NCI-H774 (cell line): ENCODE results near the gene DNASE1.
"Not testable (repeated sequence)": the region's sequence is repeated elsewhere in the genome, so short reads cannot be mapped to it uniquely, and the experiment has no call there.

Source experiments
- DNase-seq: peaks from one replicate; lab custom pipeline; 2025; lab: John Stamatoyannopoulos, UW

DNASE1 gene

DNA sequence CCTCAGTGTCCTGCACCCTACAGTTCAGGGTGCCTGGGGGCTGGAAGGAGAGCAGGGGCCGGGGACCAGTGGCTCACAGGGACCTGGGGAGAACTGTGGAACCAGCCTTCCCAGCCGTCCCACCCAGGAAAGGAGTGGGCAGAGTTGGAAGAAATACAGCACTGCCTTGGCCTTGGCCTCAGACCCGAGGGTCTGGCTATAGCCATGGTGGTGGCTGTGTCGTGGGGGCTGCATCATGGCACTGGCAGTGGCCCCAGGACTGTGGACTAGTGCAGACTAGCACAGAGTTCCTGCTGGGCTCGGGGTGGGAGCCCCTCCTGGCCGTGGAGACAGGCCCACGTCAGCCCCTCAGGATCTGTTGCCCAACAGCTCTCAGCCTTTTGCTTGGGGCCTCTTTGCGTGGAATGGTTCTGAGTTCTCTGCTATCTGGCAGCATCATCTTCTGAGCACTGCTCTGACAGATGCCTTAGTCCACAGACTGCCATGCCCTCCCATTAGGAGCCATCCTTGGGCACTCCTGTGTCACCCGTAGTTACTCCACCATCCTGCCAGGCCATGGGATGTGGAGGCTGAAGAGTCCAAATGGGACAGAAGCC lies 12.6 kb upstream of the DNASE1 start:
- no peak for DNase-seq

DNA sequence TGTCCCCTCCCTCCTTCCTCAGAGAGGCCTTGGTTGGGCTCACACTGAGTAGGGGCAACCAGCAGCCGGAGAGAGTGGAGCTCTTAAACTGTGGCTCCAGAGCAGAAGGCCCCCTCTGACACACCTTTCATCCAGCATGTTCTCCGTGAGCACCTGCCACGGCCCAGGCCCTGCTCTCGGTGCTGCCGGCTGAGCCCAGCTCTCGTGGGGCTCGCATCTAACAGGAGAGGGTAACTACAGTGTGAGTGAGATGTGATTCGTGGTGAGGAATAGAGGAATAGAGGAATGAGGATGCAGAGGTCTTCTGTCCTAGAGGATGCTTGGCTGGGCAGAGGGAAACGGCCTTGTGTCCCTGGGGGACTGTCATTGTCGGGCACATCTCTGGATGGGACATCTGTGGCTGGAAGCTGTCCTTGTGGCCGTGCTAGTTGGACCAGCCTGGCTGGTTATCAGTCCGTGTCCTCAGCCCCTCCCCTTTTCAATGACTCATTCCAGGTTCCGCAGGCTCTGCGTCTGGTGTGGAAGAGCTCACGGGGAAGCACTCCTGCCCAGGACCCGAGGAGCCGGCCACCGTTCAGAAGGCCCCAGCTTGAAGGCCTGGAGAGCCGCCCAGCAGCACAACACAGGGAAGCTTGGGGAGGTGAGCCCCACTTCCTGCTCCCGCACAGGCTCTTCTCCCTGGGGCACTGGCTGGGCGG lies 11.9 kb upstream of the DNASE1 start:
- DNase-seq, result no peak

DNA sequence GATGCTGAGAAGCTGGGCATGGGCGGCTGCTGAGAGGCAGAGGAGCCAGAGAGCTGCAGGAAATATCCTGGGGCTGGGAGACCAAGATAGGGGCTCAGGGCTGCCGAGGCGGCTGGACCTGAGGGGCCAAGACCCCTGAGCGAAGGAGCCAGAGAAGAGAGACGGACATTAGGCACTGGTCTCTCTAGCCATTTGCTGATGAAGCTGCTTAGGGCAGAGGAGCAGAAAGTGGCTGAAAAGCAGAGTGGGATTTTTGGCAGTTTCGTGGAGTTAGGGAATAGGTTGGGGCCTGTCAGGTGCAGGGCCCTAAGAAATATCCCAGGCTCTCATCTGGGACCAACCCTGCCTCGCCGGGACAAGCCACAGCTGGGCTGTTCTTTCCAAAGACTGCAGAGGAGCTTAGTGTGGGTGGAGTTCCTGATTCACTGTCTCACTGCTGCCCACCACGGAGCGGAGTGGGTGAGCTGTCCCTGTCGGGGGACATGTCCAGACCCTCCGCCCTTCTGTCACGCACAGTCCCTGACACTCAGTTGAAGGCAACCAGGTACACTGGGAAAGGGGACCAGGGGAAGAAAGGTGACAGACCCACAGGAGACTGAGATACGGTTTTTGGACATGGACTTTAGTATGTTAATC lies 11.3 kb upstream of the DNASE1 start:
- no peak for DNase-seq

DNA sequence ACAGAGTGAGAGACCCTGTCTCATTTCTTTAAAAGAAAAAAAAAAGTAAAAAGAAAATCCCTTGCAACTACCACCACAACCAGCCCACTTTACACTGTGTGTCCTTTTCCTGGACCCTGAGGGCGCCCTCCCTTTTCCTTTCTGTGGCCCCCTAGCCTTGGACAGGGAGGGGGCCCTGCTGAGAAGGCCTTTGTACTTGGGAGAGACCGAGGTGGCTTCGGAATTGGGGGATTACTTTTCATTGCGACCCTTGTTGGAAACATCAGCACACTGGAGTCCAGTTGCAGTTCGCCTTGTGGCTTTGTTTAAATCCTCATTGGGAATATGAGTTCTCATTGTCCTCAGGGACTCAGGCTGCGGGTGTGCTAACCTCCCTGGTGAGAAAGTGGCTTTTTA lies 9.4 kb upstream of the DNASE1 start:
- DNase-seq, result no peak

DNA sequence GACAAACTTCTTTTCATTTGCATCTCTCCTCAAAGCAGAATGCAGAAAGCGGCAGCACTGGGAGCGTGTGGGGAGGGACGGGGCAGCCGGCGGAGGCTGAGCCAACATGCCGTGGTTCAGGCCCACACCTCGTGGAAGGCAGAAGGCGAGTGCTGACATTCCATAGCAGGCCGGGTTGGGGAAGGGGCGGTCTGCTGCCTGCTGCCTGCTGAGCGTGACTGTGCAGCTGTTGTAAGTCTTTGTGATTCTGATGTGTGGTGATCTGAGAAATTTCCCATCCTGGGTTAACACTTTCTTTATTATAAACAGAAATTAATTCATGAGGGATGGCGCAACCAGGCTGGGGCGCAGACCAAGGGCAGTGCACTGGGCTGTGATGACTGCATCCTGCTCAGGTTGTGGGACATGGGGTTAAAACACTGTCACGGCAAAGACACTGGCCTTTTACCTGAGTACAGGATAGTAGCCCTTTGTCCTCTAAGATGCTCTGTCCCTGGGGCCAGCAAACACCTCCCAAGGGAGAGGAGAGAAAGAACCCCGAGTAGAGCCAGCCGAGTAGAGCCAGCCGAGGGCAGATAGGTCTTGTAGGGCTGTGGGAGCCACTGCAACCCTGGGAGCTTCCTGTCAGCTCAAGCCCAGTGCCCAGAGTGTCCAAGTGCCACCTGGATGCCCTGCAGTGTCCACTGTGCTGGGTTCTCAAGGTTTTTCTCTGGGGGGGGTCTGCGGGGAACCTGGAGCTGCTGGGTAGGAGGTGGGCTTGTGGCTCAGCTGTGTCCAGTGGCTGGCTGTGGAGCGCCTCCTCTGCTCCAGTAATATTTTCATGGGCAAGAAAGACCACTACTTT lies 8.8 kb upstream of the DNASE1 start:
- peak; percentile 35 for DNase-seq

DNA sequence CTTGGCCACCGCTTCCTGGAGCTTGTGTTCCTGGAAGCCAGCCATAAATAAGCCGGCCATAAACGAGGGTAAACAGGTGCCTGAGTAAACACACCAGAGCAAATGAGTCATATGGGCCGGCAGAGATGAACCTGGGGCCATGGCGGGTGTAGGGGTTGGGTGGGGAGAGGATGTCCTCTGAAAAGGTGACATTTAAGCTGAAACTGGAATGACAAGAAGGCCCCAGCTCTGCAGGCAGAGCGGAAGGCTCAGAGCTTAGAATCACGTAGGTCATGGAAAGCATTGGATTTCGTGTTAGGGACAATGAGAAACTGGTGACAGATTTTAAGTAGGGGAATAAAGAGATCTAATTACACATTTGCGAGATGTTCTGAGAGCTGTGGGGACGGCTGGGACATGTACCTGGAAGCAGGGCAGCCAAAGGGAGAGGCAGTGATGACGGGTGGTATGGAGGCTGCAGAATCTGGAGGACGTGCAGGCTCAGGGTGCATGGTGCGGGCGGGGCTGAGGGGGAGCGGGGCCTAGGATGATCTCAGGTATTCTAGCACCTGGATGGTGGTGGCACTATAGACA lies 8.1 kb upstream of the DNASE1 start:
- peak; percentile 65 for DNase-seq

DNA sequence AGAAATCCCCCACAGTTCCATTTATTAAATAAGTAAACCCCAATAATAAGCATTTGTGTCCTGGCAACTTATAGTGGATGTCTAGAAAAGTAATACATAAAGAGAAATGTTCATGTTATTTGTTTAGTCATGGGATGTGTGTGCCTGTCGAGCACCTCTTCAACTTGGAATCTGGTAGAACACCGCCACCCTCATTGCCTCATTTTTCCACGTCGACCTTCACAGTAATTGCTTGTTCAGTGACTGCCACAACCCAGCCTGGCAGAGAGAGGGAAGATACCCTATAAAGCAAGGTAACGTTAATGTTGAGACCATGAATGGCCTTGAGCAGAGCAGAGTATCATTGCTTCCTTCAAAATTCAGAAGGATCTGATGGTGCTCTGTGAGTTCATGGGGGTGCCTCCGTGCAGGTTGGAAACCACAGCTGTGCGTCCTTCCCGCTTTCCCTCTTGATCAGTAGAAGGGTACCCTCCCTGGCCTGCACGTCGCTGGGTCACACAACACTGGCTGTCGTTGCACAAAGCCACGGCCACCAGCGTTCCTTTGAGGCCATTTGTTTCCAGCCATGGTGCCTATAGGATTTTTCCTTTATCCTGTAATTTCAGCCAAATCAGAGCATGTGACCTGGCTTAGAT lies 3.7 kb upstream of the DNASE1 start:
- DNase-seq, result no peak

DNA sequence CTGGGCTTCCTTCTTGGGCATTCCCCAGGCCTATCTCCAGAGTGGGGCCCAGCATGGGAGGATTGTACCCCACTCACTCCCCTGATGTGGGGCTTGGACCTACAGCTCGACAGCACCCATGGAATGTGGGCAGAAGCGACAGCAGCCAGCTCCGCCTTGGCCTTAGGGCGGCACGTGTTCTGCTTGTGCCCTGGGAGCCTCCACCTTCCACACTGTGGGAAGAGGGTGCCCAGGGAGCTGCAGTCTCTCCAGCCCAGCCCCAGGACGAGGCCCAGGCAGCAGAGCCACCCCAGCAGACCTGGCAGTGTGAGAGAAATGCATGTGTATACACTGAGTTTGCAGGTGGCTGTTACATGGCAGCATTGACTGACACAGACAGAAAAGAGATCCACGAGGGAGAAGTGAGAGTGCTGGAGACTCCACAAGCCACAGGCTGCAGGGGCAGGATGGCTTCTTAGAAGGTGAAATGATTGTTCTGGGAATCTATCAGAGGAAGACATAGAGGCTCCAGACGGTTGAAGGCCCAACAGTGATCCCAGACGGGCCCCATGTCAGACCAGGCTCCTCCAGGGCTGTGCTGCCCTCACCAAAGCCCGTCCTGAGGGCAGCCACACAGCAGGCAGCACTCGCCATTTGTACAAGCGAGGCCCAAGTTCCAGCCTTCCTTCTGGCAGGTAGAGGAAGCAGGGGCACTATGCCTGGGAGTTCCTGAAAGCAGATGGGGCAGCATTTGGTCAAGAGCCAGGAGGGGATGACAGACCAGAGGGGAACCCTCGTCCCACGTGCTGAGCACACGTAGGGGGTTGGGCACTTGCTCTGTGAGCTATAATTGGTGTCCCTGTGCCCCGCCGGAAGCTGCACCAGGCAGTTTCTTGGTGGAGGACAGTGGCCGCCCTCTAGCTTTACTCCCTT lies 2.8 kb upstream of the DNASE1 start:
- no peak for DNase-seq

DNA sequence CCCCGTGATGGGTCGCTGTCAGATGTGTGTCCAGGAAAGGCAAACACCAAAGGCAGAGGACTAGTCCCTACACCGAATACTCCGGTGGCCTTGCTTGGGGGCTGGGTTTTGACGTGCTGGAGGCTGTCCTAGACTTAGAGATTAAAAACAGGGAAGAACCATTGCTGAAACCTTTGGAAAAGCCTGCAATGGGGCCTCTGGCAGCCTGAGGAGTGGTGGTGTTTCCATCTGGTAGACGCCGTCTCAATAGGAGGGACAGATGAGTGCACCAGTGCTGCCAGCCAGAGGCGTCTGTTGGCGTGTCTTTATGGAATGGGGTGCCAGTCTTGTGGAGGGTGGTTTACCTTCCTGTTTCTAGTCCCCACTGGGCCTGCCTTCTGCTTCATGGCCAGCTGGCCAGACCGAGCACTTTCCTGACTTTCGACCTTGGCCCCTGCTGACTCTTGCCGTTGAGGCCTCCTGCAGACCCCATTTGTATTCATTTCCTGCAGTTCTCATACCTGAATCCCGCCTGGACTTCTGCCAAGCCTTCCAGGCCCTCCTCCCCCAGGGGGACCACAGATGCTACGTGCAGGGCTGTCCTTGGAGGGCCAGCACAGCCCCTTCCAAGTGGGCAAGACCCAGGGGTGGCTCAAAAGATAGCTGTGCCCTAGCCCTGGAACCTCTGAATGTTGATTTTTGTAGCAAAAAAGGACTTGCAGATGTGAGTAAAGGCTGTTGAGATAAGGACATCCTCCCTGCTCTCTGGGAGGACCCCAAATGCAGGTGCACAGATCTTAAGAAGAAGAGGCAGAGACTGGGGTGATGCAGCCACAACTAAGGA lies 1.9 kb upstream of the DNASE1 start:
- no peak for DNase-seq

DNA sequence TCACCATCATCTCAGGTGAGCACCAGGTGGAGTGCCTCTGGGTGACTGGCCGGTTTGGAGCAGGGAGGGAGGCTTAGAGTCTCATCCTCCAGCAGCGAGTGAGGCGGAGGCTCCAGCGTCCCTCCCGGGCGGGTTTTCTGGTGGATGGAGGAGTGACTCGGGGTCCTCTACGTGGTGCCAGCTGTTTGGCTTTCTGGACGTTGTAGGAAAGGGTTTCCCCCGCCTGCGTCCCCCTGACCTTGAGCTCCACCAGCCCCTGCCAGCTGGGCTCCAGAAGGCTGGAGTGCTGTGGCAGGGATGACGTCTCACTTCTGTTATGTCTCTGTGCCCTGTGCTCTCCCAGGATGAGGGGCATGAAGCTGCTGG lies 522 bp downstream of the DNASE1 start:
- no peak for DNase-seq

DNA sequence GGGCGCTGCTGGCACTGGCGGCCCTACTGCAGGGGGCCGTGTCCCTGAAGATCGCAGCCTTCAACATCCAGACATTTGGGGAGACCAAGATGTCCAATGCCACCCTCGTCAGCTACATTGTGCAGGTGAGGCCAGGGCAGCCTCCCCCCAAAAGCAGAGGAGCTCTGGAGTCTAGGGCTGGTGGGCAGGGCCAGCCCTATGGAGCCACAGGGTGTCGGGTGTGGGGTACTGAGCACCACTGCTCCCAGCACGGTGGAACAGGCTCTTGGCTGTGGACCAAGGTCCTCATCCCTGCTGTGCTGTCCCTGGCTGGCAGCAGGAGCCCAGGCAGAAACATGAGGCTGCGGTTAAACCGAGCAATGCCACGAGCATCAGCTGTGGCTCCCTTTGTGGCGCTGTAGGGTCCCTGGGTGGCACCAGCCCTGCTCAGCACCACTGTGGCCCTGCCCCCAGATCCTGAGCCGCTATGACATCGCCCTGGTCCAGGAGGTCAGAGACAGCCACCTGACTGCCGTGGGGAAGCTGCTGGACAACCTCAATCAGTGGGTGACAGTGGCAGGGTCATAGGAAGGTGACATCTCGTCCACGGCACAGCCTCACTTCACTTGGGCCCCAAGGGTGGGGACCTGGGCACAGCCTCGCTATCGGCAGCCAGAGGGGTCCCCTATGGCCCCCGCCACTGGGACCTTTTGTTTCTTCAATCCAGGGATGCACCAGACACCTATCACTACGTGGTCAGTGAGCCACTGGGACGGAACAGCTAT lies 1.1 kb downstream of the DNASE1 start:
- DNase-seq, result no peak

DNA sequence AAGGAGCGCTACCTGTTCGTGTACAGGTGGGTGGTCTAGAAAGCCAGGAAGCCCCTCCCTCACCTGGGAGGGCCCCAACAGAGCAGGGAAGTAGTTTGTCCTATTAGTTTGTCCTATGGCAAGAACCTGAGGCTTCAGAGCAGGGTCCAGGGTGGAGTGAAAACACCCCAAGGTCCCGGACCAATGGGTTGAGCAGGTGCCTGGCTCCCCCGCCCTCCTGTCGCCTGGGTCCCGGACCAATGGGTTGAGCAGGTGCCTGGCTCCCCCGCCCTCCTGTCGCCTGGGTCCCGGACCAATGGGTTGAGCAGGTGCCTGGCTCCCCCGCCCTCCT lies 1.6 kb downstream of the DNASE1 start:
- not testable (repeated sequence) for DNase-seq

DNA sequence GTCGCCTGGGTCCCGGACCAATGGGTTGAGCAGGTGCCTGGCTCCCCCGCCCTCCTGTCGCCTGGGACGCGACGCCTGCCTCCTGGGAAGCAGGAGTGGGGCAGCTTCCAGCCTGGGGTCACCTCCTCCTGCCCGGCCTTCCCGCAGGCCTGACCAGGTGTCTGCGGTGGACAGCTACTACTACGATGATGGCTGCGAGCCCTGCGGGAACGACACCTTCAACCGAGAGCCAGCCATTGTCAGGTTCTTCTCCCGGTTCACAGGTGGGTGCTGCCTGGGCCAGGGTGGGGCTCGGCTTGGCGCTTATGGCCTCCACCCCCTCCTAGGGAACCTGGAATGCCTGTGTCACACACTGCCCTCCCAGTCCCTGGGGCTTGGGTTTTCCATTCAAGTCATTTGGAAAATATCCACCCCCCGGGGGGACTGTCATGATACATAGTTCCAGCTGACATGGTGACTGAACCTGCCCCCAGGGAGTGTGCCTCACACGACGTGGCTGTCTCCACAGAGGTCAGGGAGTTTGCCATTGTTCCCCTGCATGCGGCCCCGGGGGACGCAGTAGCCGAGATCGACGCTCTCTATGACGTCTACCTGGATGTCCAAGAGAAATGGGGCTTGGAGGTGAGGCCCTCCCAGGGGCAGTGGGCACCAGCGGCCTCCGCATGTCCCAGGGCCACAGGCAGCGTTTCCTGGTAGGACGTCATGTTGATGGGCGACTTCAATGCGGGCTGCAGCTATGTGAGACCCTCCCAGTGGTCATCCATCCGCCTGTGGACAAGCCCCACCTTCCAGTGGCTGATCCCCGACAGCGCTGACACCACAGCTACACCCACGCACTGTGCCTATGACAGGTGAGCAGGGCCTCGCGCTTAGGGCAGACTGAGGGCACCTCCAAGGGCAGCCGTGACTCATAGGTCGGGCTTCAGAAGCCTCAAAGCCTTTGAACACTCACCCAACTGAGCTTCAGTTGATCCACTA lies 2.3 kb downstream of the DNASE1 start:
- no peak for DNase-seq

DNA sequence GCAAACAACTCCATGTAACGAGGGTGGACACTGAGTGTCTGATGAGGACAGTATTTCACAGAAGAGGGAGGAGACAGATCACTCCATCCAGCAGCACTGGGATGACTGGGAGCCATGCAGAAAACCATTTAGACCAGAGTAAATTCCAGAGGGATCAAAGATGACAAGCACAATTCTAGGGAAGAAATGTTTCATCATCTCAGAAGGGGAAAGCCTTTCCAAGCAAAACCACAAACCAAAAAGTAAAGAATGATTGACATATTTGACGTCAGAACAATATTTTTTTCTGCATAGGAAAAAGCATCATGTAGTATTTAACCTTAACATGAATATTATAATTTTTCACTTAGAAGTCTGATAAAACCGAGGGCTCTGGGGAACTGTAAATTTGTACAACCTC lies 4.8 kb downstream of the DNASE1 start:
- no peak for DNase-seq

DNA sequence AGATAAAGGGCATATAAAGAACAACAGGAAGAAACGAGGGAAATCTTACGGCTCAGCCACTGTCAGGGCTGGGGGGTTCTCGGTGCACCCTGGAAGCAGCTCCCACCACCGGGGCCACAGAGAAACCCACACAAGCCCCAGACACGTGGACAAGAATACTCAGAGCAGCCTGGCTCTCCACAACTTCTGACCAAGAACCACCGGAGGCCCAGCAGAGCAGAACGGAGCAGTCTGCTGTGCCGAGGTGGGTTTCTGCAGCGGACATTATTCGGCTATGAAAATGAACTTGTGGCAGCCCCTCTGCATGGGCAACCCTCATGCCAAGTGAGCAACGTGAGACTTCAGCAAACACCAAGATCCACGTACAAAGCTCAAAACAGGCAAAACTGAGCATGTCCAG lies 6.8 kb downstream of the DNASE1 start:
- no peak for DNase-seq

DNA sequence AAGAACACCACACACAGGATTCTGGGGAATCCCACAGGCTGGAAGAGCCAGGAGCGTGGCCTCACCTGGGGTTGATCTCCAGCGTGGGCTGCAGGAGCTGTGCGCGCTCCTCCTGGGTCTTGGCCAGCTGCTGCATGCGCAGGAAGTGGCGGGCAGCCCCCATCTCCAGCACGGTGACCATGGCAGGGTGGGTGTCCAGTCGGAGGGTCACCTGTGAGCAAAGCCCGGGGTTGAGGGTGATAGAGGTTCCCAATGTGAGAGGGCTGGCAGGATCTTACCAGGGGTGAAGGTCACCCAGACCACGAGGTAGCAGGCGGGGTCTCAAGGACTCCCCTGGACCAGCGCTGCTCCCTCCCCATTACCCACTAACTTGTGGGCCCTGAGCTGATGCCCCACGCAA lies 7.4 kb downstream of the DNASE1 start:
- DNase-seq, result no peak

DNA sequence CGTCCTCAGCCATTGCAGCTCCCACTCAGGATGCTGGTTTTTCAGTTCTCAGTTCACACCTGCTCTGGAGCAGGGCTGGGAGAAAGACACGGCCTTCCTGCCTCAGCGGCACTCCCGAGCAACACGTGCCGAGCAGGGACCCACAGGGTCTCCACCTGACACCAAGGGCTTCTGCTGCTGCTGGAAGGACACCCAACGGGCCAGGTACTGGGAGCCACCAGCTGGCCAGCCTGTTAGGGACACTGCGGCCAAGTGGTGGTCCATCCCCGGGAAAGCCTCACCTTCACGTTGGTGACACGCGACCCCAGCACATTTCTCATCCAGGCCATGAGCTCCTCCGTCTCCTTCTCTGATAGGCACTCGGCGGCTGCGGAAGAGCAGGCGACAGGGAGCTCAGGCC lies 8.1 kb downstream of the DNASE1 start:
- no peak for DNase-seq
